Mucosa of descending colon (tissue), 3 donors: ENCODE data around the gene ACTRT2. TPM values are rescaled to one million over a fixed set of nuclear protein-coding genes. Genes with fewer than 3 reads are reported as not detected.

Source experiments
- ATAC-seq: fragments of 200-7000 bp; cut with Tn5 transposase; one replicate; pipeline ENCODE4 v1.9.1; 2020; ENCODE audit warnings: mild to moderate bottlenecking, moderate library complexity
- DNase-seq, 3 donors: peaks; one replicate each; pipeline ENCODE4 v3.0.0-alpha.2; 2020
- H3K36me3 ChIP-seq: fragments of 200-600 bp; one replicate; pipeline ENCODE4 v1.8.0; 2021; ENCODE audit warnings: low read depth, mild to moderate bottlenecking
- H3K4me1 ChIP-seq: fragments of 200-600 bp; one replicate; pipeline ENCODE4 v1.8.0; 2021; ENCODE audit warnings: low read depth, mild to moderate bottlenecking
- H3K4me3 ChIP-seq: fragments of 200-600 bp; one replicate; pipeline ENCODE4 v1.8.0; 2021; ENCODE audit warnings: mild to moderate bottlenecking
- H3K9me3 ChIP-seq: fragments of 200-600 bp; one replicate; pipeline ENCODE4 v1.8.0; 2021; ENCODE audit warnings: mild to moderate bottlenecking
- CTCF ChIP-seq: fragments of 200-600 bp; IDR thresholded peaks from one replicate; pipeline ENCODE4 v1.8.0; 2022; ENCODE audit warnings: antibody characterized with exemption, mild to moderate bottlenecking
- intact Hi-C, 2 donors: fragments of 100-400 bp; cut with DNase I in 1 of 2; cut with micrococcal nuclease in 1 of 2; formaldehyde crosslinking; loops; one replicate each; pipeline versions ENCODE4 v1.11.0 to v1.11.1; 2022; cut with DNase I, micrococcal nuclease
- total RNA-seq, 3 donors: library from RNA; stranded (reverse); fragmentation: NEBNext Ultra II Directional in 2 of 3; extraction: Animal tissue kit (Norgen Biotek cat#: 25700) in 2 of 3; gene quantifications; one replicate each; pipeline versions ENCODE4 v1.2.1 to v1.2.4, GENCODE V29; 2021 to 2023
- donor health status: DM: no; HTN: no; CAD: no; lungs with moderate emphysema.
- donor health status: DM: no; HTN: no; CAD: no.
- donor health status: DM: no; HTN: yes; CAD: no.

The ACTRT2 gene
- total RNA-seq, 3 donors from 2014 or later = not detected

- TF ChIP-seq CTCF = no peak
- no peak for ATAC-seq
- Histone ChIP-seq H3K36me3 (no peaks in the 10 kb centered on the region), H3K4me3 (no peak overlapping the region), H3K4me1 (no peaks in the 10 kb centered on the region), H3K9me3 (peaks cover 13% of the 10 kb centered on the region)
- intact Hi-C loops = no loop called here
- DNase-seq = peak in 1 of 3 donors; percentile 19
Observed at GRCh38 chr1:3009021-3009420, 12.2 kb upstream of the ACTRT2 start.

DNA sequence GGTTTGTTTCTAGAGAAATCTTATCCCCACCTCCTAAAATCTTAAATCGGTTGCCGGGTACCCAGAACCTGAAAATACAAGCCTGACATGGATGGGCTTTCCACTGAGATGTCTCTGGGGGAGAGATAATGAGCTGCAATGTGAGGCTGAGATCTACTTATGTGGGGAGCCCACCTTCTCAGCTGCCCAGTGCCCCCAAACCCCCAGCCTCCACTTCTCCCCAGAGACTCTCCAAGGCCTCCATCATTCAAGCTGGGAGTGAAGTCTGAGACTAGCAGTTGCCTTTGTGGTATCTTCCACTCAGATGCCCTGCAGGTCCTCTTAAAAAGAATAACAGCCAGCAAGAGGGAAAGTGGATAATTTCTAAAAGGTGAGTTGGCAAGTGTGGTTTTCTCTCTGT is 11.7 kb upstream of the ACTRT2 start:
- ATAC-seq (no peak), DNase-seq (no peak)
- intact Hi-C loops = no loop called here
- Histone ChIP-seq H3K36me3 (no peaks in the 10 kb centered on the region), H3K9me3 (peaks cover 13% of the 10 kb centered on the region), H3K4me3 (no peak overlapping the region), H3K4me1 (no peaks in the 10 kb centered on the region)
- no peak for TF ChIP-seq CTCF

- intact Hi-C loops = loop anchor here (10.0 kb wide), 1 partner anchor 414 kb away; no protein-coding TSS in a partner anchor
- peak in 1 of 3 donors; percentile 20 for DNase-seq
- no peaks in the 10 kb centered on the region for H3K4me1 ChIP-seq
- H3K9me3 ChIP-seq = peaks cover 13% of the 10 kb centered on the region
- no peak for TF ChIP-seq CTCF
- no peak overlapping the region for H3K4me3 ChIP-seq
- H3K36me3 ChIP-seq = no peaks in the 10 kb centered on the region
- ATAC-seq = no peak
Observed at GRCh38 chr1:3011127-3011526, 10.1 kb upstream of the ACTRT2 start.

GRCh38 chr1:3011631-3012455 is 9.4 kb upstream of the ACTRT2 start:
- ATAC-seq = no peak
- no peak for TF ChIP-seq CTCF
- H3K9me3 ChIP-seq = peaks cover 13% of the 10 kb centered on the region
- H3K36me3 ChIP-seq = no peaks in the 10 kb centered on the region
- intact Hi-C loops = loop anchor here (10.0 kb wide), 1 partner anchor 413 kb away; no protein-coding TSS in a partner anchor
- no peaks in the 10 kb centered on the region for H3K4me1 ChIP-seq
- peak in 2 of 3 donors; percentile 14 to 37 for DNase-seq
- H3K4me3 ChIP-seq = no peak overlapping the region

- peak; percentile 77 for ATAC-seq
- TF ChIP-seq CTCF = peak; percentile 80
- Histone ChIP-seq H3K9me3 (peaks cover 8% of the 10 kb centered on the region), H3K36me3 (no peaks in the 10 kb centered on the region), H3K4me1 (no peaks in the 10 kb centered on the region), H3K4me3 (no peak overlapping the region)
- DNase-seq = peak; percentile 43 to 71 (median 67)
- intact Hi-C loops = loop anchor here (10.0 kb wide), 1 partner anchor 412 kb away; no protein-coding TSS in a partner anchor
Observed at GRCh38 chr1:3012456-3013291, 8.6 kb upstream of the ACTRT2 start.
